Measurements from ENCODE around the gene PDIA4.

The PDIA4 gene

DNA sequence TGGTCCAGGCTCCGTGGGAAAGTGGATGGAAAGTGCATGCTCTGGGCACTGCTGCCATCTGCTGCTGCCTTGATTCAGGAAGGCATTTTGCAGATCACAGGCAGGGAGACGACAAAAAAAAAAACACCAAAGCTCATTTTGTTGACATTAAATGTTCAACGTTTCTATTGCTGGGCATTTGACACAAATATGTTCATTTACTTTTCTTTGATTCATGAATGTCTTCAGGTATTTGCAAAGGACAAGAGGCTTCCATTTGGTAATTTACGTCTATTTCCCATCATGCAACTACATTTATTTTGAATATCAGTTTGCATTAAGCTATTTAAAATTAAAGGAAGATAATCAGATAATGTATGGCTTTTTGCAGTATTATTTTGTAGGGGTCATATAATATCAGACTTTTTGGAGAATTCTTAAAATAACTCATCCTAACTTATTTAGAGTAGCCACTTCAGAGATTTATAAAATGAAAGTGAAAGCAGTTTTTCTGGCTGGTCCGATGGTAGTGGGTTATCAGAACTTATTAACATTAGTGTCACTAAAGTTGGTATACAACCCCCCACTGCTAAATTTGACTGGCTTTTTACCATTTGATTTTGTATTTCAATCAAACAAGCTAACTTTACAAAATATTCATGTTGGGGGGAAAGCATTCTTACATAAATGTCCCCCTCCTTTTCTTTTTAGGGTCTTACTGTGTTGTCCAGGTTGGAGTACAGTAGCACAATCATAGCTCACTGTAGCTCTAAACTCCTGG lies 65.3 kb downstream of the PDIA4 start:
- Histone ChIP-seq H3K27me3 (no peaks in the 10 kb centered on the region), H3K9me3 (no peaks in the 10 kb centered on the region), H3K4me1 (no peaks in the 10 kb centered on the region), H3K4me3 (ENCODE audit: low read depth, low read length) (peak overlapping the region; percentile 82), H3K36me3 (no peaks in the 10 kb centered on the region)
- DNase-seq, result peak; percentile 68
- TF ChIP-seq, protein P1, sequence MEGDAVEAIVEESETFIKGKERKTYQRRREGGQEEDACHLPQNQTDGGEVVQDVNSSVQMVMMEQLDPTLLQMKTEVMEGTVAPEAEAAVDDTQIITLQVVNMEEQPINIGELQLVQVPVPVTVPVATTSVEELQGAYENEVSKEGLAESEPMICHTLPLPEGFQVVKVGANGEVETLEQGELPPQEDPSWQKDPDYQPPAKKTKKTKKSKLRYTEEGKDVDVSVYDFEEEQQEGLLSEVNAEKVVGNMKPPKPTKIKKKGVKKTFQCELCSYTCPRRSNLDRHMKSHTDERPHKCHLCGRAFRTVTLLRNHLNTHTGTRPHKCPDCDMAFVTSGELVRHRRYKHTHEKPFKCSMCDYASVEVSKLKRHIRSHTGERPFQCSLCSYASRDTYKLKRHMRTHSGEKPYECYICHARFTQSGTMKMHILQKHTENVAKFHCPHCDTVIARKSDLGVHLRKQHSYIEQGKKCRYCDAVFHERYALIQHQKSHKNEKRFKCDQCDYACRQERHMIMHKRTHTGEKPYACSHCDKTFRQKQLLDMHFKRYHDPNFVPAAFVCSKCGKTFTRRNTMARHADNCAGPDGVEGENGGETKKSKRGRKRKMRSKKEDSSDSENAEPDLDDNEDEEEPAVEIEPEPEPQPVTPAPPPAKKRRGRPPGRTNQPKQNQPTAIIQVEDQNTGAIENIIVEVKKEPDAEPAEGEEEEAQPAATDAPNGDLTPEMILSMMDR (IDR thresholded peaks at IDR 0.05; ENCODE audit: low read depth, low read length), result peak; percentile 89

DNA sequence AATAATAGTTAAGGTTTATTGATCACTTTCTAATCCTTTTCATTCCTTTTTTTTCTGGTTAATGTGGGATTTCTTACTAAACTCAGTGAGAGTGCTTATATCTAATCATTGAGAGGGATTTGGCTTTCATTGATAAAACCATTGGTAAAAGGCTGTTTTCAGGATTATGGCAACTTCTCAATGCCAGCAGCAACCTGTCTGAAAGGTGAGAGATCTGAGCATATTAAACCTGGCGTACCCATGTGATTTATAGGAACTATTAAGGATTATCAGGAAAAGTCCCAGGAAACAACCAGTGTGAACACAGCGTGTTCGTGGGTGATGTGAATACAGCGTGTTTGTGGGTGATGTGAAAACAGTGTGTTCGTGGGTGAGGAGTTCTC lies 65.9 kb downstream of the PDIA4 start:
- no peak for DNase-seq
- H3K9me3 ChIP-seq, result no peaks in the 10 kb centered on the region
- H3K36me3 ChIP-seq, result no peaks in the 10 kb centered on the region
- no peaks in the 10 kb centered on the region for H3K4me1 ChIP-seq
- TF ChIP-seq, protein P1 (IDR thresholded peaks at IDR 0.05; ENCODE audit: low read depth, low read length), result no peak
- H3K4me3 ChIP-seq (ENCODE audit: low read depth, low read length), result peak overlapping the region; percentile 82
- H3K27me3 ChIP-seq, result no peaks in the 10 kb centered on the region

DNA sequence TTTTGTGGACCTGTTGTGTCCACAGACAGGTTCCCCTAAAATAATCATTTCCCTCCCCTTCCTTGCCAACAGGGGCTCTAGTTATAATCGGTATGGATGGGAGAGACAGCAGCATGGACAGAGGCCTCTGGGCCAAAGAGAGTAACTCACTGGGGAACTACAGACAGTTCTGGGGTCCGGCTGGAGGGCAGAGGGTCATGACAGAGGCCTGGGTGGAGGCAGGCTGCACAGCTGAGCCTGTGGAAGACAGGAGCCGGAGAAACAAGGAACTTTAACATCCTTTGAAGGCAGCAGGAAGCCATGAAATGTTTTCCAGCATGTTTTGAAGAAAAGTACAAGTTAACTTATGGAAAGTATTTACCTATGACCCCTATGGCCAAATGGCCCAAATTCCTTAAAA lies 68.6 kb downstream of the PDIA4 start:
- Histone ChIP-seq H3K27me3 (no peaks in the 10 kb centered on the region), H3K4me1 (no peaks in the 10 kb centered on the region), H3K4me3 (ENCODE audit: low read depth, low read length) (no peak overlapping the region), H3K9me3 (no peaks in the 10 kb centered on the region), H3K36me3 (no peaks in the 10 kb centered on the region)
- TF ChIP-seq, protein P1 (IDR thresholded peaks at IDR 0.05; ENCODE audit: low read depth, low read length), result no peak
- DNase-seq, result no peak

DNA sequence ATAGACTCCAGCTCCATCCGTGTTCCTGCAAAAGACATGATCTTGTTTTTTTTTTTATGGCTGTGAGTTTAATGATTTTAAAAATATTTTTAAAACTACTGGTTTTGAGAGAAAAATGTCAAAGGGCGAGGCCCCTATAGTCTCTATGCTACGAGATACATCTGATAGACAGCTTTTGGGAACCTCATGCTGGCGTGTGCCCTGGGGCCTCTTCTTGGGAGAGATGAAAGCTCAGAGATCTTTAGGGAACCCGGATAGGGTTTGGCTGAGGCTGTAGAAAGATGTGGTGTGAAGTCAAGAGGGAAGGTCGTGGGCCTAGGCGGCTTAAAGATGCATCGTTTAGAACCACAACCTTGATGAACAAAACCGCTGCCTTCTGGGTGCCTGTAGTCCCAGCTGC lies 70.2 kb downstream of the PDIA4 start:
- H3K36me3 ChIP-seq, result no peaks in the 10 kb centered on the region
- TF ChIP-seq, protein P1 (IDR thresholded peaks at IDR 0.05; ENCODE audit: low read depth, low read length), result no peak
- no peaks in the 10 kb centered on the region for H3K27me3 ChIP-seq
- DNase-seq, result no peak
- no peaks in the 10 kb centered on the region for H3K9me3 ChIP-seq
- no peaks in the 10 kb centered on the region for H3K4me1 ChIP-seq
- H3K4me3 ChIP-seq (ENCODE audit: low read depth, low read length), result no peak overlapping the region

DNA sequence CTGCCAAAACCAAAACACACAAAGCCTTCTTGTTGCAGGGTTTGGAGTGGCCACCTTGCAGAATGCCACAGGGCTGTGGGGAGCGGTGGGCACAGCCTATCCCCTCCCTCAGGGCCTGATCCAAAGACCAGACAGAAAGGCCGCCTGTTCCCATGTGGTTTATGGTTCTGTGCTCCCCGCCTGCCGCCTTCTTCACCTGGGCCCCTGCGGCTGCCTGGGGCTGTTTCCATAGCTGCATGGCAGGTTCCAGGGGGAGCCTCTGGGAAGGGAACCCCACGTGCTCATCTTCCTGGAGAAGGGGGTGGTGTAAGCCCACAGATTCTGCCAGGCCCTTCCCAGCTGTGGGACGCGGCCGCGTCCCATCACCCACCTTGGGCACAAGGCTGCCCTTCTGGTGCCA lies 73.5 kb downstream of the PDIA4 start:
- H3K4me3 ChIP-seq (ENCODE audit: low read depth, low read length), result no peak overlapping the region
- H3K36me3 ChIP-seq, result no peaks in the 10 kb centered on the region
- TF ChIP-seq, protein P1 (IDR thresholded peaks at IDR 0.05; ENCODE audit: low read depth, low read length), result no peak
- H3K9me3 ChIP-seq, result no peaks in the 10 kb centered on the region
- DNase-seq, result no peak
- no peaks in the 10 kb centered on the region for H3K27me3 ChIP-seq
- H3K4me1 ChIP-seq, result no peaks in the 10 kb centered on the region

DNA sequence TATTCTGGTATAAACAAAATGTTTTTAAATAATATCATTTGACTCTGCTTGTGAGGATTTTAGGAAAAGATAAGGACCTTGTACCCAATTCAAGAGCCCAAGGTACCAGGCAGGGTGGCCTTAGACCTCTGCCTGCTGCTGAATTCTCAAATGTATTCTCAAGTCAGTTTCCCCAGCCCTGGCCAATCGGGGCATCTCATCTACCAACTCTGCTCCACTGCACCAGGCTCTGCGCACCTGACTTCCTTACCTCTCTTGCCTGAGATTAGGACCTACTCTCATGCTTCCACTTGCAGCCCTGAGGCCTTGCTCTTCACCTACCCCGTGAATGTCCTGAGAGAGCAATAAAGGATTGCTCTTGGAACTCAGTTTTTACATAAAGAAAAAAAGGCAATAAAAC lies 74.6 kb downstream of the PDIA4 start:
- Histone ChIP-seq H3K4me3 (ENCODE audit: low read depth, low read length) (no peak overlapping the region), H3K27me3 (no peaks in the 10 kb centered on the region), H3K36me3 (no peaks in the 10 kb centered on the region), H3K9me3 (no peaks in the 10 kb centered on the region), H3K4me1 (no peaks in the 10 kb centered on the region)
- TF ChIP-seq, protein P1 (IDR thresholded peaks at IDR 0.05; ENCODE audit: low read depth, low read length), result no peak
- DNase-seq, result no peak

Measured in BE2C (cell line).